H7 (cell line): Measurements from ENCODE around the gene PKD2. TPM values are rescaled to one million over a fixed set of nuclear protein-coding genes. Genes with fewer than 3 reads are reported as not detected.
"Not testable (repeated sequence)": the region's sequence is repeated elsewhere in the genome, so short reads cannot be mapped to it uniquely, and the experiment has no call there.

Source experiments
- DNase-seq: peaks from one replicate; pipeline ENCODE4 v3.0.0; 2012
- H3K27me3 ChIP-seq: 2 replicates; pipeline ENCODE4 v1.6.0; 2011; ENCODE audit warnings: mild to moderate bottlenecking, low read length; ENCODE audit not compliant: control insufficient read depth, insufficient read depth
- H3K36me3 ChIP-seq: replicated peaks from 2 replicates; pipeline ENCODE4 v1.5.1; 2011; ENCODE audit warnings: low read length; ENCODE audit not compliant: control insufficient read depth, insufficient read depth
- H3K4me3 ChIP-seq: 2 replicates; pipeline ENCODE4 v1.5.1; 2011; ENCODE audit warnings: low read depth, mild to moderate bottlenecking, control low read depth, low read length, moderate library complexity; ENCODE audit not compliant: insufficient read depth
- total RNA-seq: library from RNA; depleted of rRNA; stranded (reverse); fragments of >200 nt; shearing (Covaris generic); gene quantifications from 2 replicates; pipeline ENCODE4 v1.2.3, GENCODE V29; 2014

The PKD2 gene
- total RNA-seq, 1 experiment from 2014 or later: 19.4 TPM

DNA sequence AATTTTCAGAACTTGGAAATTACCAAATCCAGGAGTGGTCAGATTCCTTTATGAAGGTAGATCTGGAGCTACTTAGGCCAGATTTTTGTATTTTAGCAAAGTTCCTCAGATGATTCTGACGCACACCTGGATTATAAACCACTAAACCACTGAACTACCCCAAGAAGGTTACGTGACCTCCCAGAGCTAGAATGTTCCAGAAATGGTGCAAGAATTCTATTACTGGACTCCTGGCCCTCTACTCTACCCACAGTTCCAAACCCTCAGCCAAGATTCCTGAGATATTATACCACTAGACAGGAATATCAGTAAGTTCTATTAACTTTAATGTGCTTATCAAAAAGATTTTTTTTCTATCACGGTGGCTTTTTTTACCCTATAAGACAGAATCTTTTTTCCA lies 83.9 kb downstream of the PKD2 start:
- Histone ChIP-seq H3K4me3 (no peak overlapping the region), H3K36me3 (no peaks in the 10 kb centered on the region), H3K27me3 (no peaks in the 10 kb centered on the region)
- no peak for DNase-seq

DNA sequence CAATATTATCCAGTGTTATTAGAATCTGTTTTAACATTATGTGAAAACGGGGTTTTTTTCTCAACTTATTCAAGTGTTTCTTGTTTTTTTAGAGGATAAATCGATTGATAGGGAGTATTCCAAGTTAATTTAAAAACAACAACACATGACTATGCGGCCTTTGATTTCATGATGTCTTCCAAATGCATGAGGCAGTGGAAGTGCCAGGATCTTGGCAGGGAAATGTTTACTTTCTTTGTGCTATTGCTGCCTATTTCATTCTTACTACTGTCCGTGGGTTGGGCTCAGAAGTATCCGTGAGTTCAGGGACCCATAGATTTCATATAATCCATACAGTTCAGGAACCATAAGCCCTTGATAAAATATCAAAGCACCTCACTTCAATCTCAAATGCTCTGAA lies 86.4 kb downstream of the PKD2 start:
- Histone ChIP-seq H3K36me3 (no peaks in the 10 kb centered on the region), H3K4me3 (no peak overlapping the region), H3K27me3 (no peaks in the 10 kb centered on the region)
- DNase-seq: no peak

DNA sequence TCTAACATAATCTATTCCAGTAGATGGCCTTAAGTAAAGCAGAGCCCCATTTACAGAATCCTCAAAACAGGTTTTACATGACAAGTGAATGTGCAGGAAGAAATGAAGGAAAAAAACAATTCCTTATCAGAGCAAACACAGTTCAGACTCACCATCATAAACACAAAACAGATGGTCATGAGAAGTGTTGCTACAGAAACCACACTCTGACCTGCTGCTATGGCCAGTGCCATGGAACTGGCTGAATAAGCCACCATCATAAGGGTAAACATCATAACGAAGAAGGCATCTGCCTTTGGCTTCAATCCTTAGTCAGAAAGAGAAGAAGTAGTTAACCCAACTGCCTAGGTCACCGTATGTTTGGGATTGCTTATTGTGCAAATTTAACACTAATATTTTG lies 89.9 kb downstream of the PKD2 start:
- no peak for DNase-seq
- no peaks in the 10 kb centered on the region for H3K36me3 ChIP-seq
- no peaks in the 10 kb centered on the region for H3K27me3 ChIP-seq
- no peak overlapping the region for H3K4me3 ChIP-seq

DNA sequence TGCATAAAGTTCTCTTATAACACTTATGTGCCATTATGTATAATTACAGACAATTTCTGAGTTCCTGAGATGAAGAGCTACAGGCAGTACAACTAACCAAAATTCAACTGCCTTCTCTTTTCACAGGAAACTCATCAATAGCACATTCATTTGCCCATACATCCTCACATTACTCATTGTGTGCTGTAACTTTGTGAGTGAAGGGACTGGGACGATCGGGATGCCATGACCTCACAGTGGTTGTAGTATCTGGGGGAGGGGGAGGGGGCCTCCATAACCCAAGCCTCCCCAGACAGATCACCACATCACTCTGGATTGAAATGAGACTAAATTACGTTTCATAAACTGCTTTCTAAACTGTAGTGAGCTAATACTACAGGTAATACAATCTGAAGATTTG lies 90.3 kb downstream of the PKD2 start:
- no peaks in the 10 kb centered on the region for H3K27me3 ChIP-seq

DNA sequence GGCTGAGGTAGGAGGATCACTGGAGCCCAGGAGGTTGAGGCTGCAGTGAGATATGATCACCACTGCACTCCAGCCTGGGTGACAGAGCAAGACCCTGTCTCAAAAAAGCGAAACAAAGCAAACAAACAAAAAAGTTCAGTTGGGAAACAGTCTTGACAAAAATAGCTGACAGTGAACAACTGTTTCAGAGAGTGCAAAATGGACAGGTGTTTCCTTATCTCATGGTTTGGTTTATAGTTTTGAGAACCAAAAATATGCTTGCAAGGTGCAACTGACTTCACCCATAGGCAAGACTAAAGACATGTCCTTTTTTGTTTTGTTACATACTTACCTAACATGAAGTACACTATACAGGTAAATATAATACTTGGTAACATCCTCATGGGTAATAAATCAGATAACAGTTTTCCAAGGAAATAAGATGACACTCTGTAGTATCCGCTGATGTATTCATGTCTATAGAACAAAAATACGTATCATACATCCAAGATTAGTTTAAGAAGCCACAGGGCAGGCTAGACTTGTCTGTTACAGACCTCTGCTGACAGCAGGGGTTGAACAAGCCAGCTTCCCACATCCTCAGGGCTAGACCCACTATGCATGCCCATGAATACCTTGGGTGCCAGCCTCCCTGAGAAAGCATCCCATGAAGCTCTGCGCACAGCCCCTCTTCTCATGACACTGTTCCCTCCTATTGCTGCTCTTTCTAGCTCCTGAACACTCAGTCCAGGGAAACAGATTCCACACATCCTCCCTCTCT lies 91.7 kb downstream of the PKD2 start:
- H3K36me3 ChIP-seq: no peaks in the 10 kb centered on the region
- DNase-seq: no peak
- no peaks in the 10 kb centered on the region for H3K27me3 ChIP-seq
- no peak overlapping the region for H3K4me3 ChIP-seq

More for the DNA sequence above, 90.3 kb downstream of the PKD2 start:
- H3K4me3 ChIP-seq: no peak overlapping the region
- no peaks in the 10 kb centered on the region for H3K36me3 ChIP-seq
- DNase-seq: no peak

DNA sequence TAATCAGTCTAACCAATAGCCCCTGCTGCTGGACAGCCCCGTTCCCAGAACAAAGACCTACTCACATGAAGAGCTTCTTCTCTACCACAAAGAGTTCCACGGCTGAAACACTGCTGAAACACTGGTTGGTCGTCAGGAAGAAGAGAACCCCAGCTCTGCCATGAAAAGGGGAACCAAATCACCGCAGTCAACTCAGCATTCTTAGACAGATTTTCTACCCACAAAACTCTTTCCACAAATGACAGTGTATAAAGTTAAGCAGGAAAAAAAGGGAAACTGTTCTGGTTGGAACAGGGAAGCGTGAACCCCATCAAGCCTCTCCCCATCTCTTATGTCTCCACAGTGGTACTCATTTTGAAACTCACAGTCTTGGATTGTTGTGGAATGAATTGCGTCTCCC lies 93.7 kb downstream of the PKD2 start:
- H3K27me3 ChIP-seq: no peaks in the 10 kb centered on the region
- H3K4me3 ChIP-seq: no peak overlapping the region
- DNase-seq: no peak
- no peaks in the 10 kb centered on the region for H3K36me3 ChIP-seq

DNA sequence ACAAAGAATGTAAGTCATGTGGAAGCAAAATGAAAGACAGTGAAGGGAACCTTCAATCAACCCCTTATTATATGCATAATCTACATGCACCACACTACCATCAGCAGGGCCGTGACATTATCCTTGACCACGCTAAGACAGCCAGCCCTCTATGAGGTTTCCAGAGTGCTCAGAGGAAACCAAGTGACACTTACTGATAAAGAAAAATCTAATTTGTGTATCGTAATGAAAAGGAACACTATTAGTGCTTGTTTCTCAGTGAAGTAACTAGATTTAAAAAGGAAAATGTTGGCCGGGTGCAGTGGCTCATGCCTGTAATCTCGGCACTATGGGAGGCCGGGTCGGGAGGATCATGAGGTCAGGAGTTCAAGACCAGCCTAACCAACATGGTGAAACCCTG lies 94.6 kb downstream of the PKD2 start:
- Histone ChIP-seq H3K36me3 (no peaks in the 10 kb centered on the region), H3K4me3 (no peak overlapping the region), H3K27me3 (no peaks in the 10 kb centered on the region)
- DNase-seq: no peak

DNA sequence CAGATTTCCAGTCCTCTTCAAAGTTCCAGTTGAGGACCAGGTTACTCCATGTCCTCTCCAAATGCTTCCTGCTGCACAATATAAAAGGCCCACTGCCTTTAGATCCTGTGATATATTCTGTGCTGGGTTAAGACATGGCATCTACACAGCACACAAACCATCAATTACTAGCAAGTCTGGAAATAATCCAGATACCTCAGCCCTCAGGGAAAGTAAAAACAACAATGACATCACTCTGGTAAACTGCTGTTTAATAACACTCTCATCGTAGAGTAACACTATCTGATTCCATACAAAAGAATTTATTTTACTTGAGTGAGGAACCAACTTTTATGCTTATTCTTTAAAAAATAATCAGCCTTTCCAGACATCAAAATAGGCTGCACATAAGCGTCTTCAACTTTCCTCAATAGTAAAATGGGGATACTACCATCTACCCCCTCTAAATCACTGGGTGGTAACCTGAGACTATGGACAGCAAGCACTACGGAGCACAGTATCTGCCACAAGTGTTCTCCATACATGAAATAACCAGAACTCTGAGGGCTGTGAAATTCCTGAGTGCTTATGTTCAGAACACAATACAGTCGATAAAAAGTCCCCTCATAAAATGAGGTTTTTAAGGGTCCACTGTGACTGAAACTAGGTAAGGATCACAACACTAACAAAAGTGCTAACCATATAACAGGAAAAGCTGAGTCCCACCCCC lies 97.6 kb downstream of the PKD2 start:
- no peak for DNase-seq
- Histone ChIP-seq H3K36me3 (no peaks in the 10 kb centered on the region), H3K4me3 (no peak overlapping the region), H3K27me3 (no peaks in the 10 kb centered on the region)

DNA sequence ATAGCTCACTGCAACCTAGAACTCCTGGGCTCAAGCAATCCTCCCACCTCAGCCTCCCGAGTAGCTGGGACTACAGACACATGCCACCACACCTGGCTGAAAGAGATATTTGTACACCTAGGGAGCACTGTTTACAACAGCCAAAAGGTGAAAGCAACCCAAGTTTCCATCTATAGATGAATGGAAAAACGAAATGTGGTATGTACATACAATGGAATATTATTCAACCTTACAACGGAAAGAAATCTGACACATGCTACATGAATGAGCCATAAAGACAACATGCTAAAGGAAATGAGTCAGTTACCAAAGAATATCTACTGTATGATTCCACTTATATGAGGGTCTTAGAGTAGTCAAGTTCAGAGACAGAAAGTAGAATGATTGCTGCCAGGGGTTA lies 98.8 kb downstream of the PKD2 start:
- no peak overlapping the region for H3K4me3 ChIP-seq
- DNase-seq: no peak
- H3K36me3 ChIP-seq: no peaks in the 10 kb centered on the region
- H3K27me3 ChIP-seq: no peaks in the 10 kb centered on the region

DNA sequence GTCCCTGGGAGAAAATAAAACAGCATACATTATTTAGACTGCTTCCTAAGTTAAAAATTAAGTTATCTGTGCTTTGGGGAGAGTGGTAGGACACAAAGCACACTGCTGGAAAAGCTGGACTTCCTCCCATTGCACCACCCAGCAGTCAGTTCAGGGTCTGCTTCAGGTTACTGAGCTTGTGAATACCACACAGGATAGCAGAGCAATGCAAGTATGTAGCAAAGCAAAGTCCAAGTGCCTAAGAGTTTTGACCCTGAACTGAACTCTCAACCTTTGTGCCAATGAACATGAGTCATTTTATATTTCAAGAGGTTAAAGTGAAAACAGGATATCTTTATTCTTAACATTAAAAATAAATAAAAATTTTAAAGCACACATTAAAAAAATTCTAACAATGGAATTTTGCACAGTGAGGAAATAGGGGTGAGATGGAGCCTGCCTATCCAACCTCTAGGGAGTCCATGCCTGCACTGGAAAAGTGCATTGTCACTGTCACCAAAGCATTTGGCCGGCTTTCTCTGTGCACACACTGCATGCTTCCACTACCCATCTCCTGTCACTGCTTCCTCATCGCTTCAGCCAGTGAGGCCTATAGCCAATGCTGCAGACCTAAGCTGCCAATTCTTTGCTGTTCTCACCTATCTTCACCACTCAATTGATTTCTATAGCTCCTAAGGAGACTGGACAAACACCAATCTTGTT lies 100.1 kb downstream of the PKD2 start:
- no peaks in the 10 kb centered on the region for H3K27me3 ChIP-seq
- no peak overlapping the region for H3K4me3 ChIP-seq
- peak; percentile 9 for DNase-seq
- no peaks in the 10 kb centered on the region; the same call in 1 of the 2 replicates for H3K36me3 ChIP-seq

DNA sequence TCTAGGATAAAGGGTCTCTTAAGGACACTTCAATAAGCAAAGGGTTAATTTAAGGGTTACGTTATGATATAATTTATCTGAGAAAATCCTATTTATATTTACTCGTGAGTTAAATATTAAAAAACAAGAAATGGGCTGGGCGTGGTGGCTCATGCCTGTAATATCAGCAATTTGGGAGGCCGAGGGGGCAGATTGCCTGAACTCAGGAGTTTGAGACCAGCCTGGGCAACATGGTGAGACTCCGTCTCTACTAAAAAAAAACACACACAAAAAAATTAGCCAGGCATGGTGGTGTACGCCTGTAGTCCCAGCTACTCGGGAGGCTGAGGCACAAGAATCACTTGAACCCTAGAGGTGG lies 100.7 kb downstream of the PKD2 start:
- H3K4me3 ChIP-seq, H3K27me3 ChIP-seq, DNase-seq, H3K36me3 ChIP-seq: not testable (repeated sequence)

DNA sequence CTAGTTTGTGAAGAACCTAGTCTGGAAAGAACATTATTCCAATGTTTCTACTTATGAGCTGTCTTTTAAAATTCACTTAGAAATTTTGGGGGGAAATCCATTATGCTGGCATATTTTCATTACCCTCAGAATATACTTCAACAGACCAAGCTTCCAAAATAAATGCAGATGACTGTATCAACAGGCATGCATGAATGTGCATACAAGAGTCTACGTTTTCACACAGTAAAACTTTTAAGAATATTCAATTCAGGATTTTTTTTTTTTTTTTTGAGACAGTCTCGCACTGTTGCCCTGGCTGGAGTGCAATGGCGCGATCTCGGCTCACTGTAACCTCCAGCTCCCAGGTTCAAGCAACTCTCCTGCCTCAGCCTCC lies 101.3 kb downstream of the PKD2 start:
- H3K27me3 ChIP-seq: no peaks in the 10 kb centered on the region
- no peak for DNase-seq
- H3K4me3 ChIP-seq: no peak overlapping the region
- no peaks in the 10 kb centered on the region; the same call in 1 of the 2 replicates for H3K36me3 ChIP-seq

DNA sequence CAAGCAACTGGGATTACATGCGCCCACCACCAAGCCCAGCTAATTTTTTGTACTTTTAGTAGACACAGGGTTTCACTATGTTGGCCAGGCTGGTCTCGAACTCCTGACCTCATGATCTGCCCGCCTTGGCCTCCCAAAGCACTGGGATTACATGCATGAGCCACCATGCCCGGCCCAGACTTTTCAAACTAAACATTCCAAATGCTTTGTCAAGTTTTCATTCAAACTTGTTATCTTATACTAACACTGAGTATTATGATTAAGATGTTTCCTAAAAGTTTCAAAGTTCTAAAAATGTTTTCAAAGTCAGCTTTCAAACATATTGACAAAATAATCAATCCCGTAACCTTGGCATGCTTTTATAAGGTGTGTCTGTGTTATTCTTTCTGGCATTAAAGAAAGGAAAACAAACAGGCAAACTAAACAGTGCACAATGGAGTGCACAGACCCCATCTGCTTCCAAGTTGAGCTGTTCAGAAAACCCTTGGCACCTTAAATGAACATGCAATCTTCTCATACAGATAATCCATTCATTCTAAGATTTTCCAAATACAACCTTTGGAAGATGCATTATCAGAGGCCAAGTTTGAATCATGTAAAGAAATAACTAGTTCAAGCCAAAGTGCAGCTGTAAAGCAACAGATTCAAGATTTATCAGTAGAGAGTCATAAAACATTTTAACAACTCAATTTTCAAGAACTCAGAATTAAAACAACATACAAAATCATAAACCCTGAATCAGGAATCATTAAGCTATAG lies 101.9 kb downstream of the PKD2 start:
- DNase-seq: no peak
- Histone ChIP-seq H3K27me3 (no peaks in the 10 kb centered on the region), H3K36me3 (no peaks in the 10 kb centered on the region; the same call in 1 of the 2 replicates)

DNA sequence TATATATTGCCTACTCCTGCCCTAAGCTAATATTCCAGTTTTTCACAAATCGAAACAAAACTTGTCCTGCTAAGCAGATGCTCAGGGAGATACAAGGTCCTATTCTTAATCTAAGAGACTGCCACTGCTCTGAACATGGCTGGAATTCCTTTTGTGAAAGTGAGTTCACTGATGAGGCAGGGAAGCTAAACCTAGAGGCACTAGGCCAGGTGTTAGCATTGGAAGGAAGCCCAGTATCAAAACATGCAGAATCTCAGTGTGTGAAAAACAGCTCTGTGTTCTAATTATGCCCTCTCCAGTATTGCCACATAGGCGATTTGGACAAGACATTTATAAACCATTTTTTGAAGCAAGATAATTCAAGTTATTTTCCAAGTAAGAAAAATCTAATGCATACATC lies 103.4 kb downstream of the PKD2 start:
- no peaks in the 10 kb centered on the region for H3K27me3 ChIP-seq
- H3K4me3 ChIP-seq: no peak overlapping the region
- DNase-seq: no peak
- H3K36me3 ChIP-seq: no peaks in the 10 kb centered on the region; the same call in 1 of the 2 replicates

More for the DNA sequence above, 101.9 kb downstream of the PKD2 start:
- no peak overlapping the region for H3K4me3 ChIP-seq
